Mucosa of rectum (tissue), 2 donors: Measurements from ENCODE around the gene UPF1.

Experiments
- H3K27ac ChIP-seq, 2 donors: one replicate each; pipeline ENCODE4 v1.7.0; 2013; ENCODE audit warnings: inconsistent platforms in 2 of 2, low read depth in 2 of 2, low read length in 2 of 2
- H3K27me3 ChIP-seq, 2 donors: one replicate each; pipeline ENCODE4 v1.7.0; 2013; ENCODE audit warnings: low read length in 2 of 2; ENCODE audit not compliant: control insufficient read depth in 2 of 2, insufficient read depth in 2 of 2
- H3K36me3 ChIP-seq, 2 donors: one replicate each; pipeline ENCODE4 v1.7.0; 2013; ENCODE audit warnings: low read length in 2 of 2; ENCODE audit not compliant: control insufficient read depth in 2 of 2, insufficient read depth in 2 of 2
- H3K4me1 ChIP-seq, 2 donors: one replicate each; pipeline ENCODE4 v1.7.0; 2013; ENCODE audit warnings: low read length in 2 of 2, mild to moderate bottlenecking in 1 of 2; ENCODE audit not compliant: control insufficient read depth in 2 of 2, insufficient read depth in 2 of 2
- H3K4me3 ChIP-seq, 2 donors: one replicate each; pipeline ENCODE4 v1.7.0; 2013; ENCODE audit warnings: low read length in 2 of 2
- H3K9ac ChIP-seq, 2 donors: one replicate each; pipeline ENCODE4 v1.7.0; 2013; ENCODE audit warnings: low read length in 2 of 2, low read depth in 1 of 2, mild to moderate bottlenecking in 1 of 2
- H3K9me3 ChIP-seq, 2 donors: one replicate each; pipeline ENCODE4 v1.7.0; 2013; ENCODE audit warnings: low read length in 2 of 2; ENCODE audit not compliant: control insufficient read depth in 2 of 2
- donor health status: healthy.
- donor health status: Normal muscosa, but diverticular disease.

The UPF1 gene

DNA sequence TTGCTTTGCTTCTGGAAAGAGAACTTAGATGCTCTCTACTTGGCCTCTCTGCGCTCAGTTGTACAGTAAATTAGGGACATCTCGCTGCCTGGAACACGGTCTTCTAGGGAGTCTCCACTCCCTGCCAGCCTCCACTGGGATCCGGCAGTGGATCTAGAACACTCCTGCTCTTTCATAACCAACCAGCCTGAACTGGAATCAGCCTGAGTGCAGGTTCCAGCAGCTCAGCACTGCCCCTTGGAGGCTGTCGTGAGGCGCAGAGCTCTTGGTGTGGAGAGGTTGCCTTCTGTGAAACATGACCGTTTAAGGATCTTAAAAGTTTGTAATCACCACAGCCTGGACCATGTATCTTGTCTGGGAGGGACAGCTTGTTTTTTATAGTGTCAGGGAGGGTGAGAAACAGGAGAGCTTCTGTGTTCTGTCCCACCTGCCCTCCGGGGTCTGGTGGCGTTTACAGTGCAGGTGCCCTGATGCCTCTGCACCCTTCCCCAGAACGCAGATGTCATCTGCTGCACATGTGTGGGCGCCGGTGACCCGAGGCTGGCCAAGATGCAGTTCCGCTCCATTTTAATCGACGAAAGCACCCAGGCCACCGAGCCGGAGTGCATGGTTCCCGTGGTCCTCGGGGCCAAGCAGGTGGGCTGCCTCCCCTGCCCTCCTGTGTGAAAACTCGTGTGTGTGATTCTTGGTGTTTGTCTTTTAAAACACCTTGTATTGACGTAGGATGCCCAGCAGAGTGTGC, 24.8 kb downstream of the UPF1 start:
- Histone ChIP-seq H3K36me3 (peaks cover 93 to 98% of the 10 kb centered on the region in 2 donors), H3K4me1 (peaks cover 0 to 2% of the 10 kb centered on the region in 2 donors), H3K27ac (no peak overlapping the region), H3K27me3 (no peaks in the 10 kb centered on the region), H3K9ac (no peak overlapping the region), H3K9me3 (no peaks in the 10 kb centered on the region), H3K4me3 (no peak overlapping the region)

DNA sequence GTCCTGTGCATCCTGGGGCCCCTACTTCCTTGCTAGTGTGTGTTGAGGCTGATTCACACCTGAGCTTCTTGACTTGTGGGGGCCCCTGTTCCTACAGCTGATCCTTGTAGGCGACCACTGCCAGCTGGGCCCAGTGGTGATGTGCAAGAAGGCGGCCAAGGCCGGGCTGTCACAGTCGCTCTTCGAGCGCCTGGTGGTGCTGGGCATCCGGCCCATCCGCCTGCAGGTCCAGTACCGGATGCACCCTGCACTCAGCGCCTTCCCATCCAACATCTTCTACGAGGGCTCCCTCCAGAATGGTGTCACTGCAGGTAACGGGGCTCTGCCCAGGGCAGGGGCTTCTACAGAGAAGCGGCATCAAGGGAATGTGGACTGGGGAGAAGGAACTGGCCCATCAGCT, 25.5 kb downstream of the UPF1 start:
- peaks cover 0 to 3% of the 10 kb centered on the region in 2 donors for H3K4me1 ChIP-seq
- H3K27ac ChIP-seq = no peak overlapping the region
- no peaks in the 10 kb centered on the region for H3K9me3 ChIP-seq
- no peak overlapping the region for H3K4me3 ChIP-seq
- H3K36me3 ChIP-seq = peaks cover 94 to 98% of the 10 kb centered on the region in 2 donors
- H3K9ac ChIP-seq = no peak overlapping the region
- no peaks in the 10 kb centered on the region for H3K27me3 ChIP-seq

DNA sequence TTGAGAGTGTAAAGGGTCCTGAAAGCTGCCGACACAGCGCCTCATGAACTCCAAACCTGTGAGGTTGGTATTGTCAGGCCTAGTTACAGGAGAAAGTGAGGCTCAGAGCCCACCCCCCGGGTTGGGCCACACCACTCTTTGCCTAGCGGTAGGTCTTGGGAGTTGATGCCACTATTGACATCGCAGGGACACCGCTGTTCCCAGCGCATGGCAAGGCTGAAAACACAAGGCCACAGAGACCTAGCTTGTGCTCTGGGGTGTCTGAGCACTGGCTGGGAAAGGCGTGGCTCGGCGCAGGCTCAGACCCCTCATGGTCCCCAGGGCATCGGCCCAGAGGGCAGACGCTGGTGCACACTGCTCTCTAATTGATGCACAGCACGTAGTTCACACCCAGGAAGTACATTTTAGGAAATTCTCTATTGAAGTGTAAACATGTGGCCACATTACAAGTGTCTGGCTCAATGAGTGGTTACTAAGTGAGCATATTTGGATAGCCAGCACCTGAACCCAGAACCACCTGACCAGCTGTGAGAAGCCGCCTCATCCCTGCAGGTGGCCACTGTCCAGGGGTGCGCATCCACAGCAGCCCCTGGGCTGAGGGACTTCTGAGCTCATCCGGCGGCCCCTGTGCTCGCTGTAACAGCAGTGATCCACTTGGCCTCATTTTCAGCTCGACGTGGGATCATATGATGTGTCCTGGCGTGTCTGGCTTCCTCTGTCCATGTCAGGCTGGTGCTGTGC, 27.3 kb downstream of the UPF1 start:
- H3K4me1 ChIP-seq = peaks cover 0 to 3% of the 10 kb centered on the region in 2 donors
- no peaks in the 10 kb centered on the region for H3K9me3 ChIP-seq
- H3K4me3 ChIP-seq = no peak overlapping the region
- no peak overlapping the region for H3K27ac ChIP-seq
- peaks cover 97 to 99% of the 10 kb centered on the region in 2 donors for H3K36me3 ChIP-seq
- H3K9ac ChIP-seq = no peak overlapping the region
- no peaks in the 10 kb centered on the region for H3K27me3 ChIP-seq

DNA sequence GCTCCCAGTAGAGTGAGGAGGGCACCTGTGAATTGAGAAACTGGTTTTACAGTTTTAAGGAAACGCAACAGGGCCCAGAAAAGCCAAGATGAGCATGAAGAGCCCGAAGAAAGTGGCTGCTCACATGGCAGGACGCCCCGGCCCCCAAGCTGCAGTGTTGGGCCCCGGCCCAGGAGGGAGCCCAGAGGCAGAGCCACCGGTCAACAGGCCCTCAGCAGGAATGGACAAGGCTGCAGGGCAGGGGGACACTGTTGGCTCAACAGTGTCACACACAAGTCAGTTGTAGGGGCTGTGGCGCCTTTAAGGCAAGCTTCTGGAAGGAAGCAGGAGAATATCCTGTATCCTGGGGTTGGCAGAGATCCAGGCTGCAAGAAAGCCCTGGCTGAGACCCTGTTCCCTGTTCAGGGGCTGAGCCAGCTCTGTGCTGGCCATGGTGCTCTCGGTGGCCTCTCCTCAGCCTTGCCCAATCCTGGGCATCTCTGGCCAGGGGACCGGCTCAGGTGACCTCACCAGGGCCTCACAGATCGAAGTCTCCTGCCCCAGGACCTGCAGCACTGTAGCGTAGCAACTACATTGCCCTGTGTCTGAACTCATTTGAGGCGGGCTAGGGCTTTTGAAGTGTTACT, 28.0 kb downstream of the UPF1 start:
- H3K36me3 ChIP-seq = peaks cover 91 to 95% of the 10 kb centered on the region in 2 donors
- H3K4me1 ChIP-seq = peaks cover 0 to 3% of the 10 kb centered on the region in 2 donors
- no peak overlapping the region for H3K9ac ChIP-seq
- H3K27ac ChIP-seq = no peak overlapping the region
- no peak overlapping the region for H3K4me3 ChIP-seq
- H3K27me3 ChIP-seq = no peaks in the 10 kb centered on the region
- no peaks in the 10 kb centered on the region for H3K9me3 ChIP-seq

DNA sequence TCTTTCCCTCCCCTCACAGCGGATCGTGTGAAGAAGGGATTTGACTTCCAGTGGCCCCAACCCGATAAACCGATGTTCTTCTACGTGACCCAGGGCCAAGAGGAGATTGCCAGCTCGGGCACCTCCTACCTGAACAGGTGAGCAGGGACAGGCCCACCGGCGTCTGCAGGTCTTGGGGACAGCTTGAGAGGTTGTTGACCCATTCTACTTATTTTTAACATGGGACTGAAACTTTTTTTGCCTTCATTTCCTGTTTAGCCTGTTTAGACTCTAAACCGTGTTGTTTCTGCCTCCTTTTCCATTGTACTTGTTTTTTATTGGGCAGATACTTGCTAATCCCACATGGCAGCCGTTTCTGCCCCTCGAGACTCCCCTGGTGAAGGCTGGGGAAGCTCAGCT, 28.5 kb downstream of the UPF1 start:
- no peak overlapping the region for H3K27ac ChIP-seq
- no peak overlapping the region for H3K9ac ChIP-seq

DNA sequence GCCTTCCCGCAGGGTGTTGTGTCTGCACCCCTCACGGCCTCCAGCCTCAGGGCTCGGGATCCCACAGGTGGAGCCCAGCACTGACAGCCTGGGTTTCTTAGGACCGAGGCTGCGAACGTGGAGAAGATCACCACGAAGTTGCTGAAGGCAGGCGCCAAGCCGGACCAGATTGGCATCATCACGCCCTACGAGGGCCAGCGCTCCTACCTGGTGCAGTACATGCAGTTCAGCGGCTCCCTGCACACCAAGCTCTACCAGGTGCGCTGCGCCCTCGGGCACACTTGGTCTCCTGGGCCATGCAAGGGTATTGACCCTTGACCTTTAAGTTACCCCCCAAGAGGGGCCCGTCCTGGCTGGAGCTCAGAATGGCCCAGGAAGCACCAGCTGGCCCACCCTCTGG, 29.0 kb downstream of the UPF1 start:
- peaks cover 88 to 95% of the 10 kb centered on the region in 2 donors for H3K36me3 ChIP-seq
- no peak overlapping the region for H3K9ac ChIP-seq
- no peaks in the 10 kb centered on the region for H3K27me3 ChIP-seq
- H3K27ac ChIP-seq = no peak overlapping the region
- H3K9me3 ChIP-seq = no peaks in the 10 kb centered on the region
- peaks cover 0 to 3% of the 10 kb centered on the region in 2 donors for H3K4me1 ChIP-seq
- no peak overlapping the region for H3K4me3 ChIP-seq

More for the DNA sequence above, 28.5 kb downstream of the UPF1 start:
- H3K27me3 ChIP-seq = no peaks in the 10 kb centered on the region
- no peak overlapping the region for H3K4me3 ChIP-seq
- no peaks in the 10 kb centered on the region for H3K9me3 ChIP-seq
- H3K4me1 ChIP-seq = peaks cover 0 to 3% of the 10 kb centered on the region in 2 donors
- H3K36me3 ChIP-seq = peaks cover 88 to 95% of the 10 kb centered on the region in 2 donors

DNA sequence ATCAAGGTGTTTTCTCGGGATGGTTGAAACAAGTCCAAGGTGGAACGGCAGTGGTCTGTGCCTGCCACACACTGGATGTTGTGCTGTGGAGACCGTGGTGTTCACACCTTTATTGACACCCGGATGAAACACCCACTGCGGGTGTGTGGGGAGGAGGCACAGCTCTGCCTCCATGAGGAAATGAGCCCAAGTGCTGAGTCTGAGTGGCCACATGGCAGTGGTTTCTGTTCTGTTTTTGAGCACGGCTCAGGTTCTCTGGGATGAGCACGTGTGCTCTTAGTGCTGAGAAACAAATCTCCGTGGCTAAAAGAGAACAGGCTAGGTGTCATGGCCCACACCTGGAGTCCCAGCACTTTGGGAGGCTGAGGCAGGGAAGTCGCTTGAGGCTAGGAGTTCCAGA, 29.5 kb downstream of the UPF1 start:
- Histone ChIP-seq H3K27me3 (no peaks in the 10 kb centered on the region), H3K4me1 (peaks cover 0 to 3% of the 10 kb centered on the region in 2 donors), H3K36me3 (peaks cover 87 to 95% of the 10 kb centered on the region in 2 donors), H3K9ac (no peak overlapping the region), H3K9me3 (no peaks in the 10 kb centered on the region), H3K27ac (no peak overlapping the region), H3K4me3 (no peak overlapping the region)

DNA sequence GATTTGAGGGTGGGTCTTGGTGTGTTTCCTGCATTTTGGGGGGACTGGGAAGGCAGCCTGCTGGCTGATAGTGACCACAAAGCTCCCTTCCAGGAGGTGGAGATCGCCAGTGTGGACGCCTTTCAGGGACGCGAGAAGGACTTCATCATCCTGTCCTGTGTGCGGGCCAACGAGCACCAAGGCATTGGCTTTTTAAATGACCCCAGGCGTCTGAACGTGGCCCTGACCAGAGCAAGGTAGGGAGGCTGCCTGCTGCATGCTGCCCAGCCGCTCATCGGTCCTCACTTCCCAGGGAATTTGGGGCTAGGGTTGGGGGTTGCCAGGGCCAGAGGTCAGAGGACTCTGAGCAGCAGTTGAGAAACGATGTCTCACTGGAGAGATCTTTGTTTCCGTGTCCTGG, 30.2 kb downstream of the UPF1 start:
- Histone ChIP-seq H3K27ac (no peak overlapping the region), H3K9me3 (no peaks in the 10 kb centered on the region), H3K4me1 (peaks cover 0 to 3% of the 10 kb centered on the region in 2 donors), H3K4me3 (no peak overlapping the region), H3K27me3 (no peaks in the 10 kb centered on the region), H3K9ac (no peak overlapping the region), H3K36me3 (peaks cover 83 to 93% of the 10 kb centered on the region in 2 donors)

DNA sequence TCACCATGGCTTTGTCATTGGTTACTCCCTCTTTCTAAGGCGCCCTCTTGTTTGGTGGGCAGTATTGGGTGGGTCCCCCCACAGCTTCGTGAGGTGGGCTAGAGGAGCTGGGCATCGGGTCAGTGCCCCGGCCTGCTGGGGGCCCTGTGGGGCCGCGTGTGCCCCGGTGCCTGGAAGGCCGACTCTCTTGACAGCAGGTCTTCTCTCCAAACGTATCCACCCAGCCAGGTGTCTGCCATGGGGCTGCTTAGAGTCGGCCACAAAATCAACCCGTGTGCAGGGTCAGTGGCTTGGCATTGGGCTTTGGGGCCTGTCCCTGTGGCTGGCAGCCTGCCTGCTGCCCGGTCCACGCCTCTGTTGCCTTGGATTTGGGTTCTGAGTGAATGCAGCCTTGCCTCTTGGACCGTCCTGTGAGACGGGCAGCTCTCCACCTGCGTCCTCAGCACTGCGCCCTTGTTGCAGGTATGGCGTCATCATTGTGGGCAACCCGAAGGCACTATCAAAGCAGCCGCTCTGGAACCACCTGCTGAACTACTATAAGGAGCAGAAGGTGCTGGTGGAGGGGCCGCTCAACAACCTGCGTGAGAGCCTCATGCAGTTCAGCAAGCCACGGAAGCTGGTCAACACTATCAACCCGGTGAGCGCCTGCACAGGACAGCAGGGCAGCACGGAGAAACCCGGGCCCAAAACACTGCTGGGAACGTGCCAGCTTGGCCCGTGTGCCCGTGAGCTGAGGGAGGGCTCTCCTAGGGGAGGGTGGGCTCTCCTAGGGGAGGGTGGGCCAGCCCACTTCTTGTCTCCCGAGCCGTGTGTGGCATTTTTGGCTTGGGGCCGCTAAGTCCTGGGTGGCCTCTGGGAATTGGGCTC, 31.4 kb downstream of the UPF1 start:
- Histone ChIP-seq H3K27ac (no peak overlapping the region), H3K9ac (no peak overlapping the region), H3K4me1 (peaks cover 0 to 3% of the 10 kb centered on the region in 2 donors), H3K36me3 (peaks cover 83 to 92% of the 10 kb centered on the region in 2 donors), H3K9me3 (no peaks in the 10 kb centered on the region), H3K4me3 (no peak overlapping the region), H3K27me3 (no peaks in the 10 kb centered on the region)
